Measurements from ENCODE around the gene NYAP1.
"Not testable (repeated sequence)": the region's sequence is repeated elsewhere in the genome, so short reads cannot be mapped to it uniquely, and the experiment has no call there.

The NYAP1 gene

DNA sequence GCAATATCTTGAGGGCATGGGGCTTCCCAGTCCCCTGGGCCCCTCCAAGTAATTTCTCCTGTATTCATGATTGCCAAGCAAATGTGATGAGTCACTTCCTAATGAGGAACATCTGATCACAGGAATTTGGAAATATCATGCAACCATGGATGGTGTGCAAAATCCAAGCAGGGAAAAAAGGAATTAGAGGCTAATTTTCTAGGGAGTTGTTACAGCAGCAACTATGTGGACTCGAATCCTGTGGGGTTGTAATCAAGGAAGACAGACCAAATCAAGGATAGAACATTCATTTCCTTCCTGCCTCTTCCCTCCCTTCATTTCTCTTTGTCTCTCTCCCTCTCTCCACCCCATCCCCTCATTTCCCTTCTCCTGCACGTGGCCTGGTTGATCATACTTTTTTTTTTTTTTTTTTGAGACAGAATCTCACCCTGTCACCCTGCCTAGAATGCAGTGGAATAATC is 31.4 kb downstream of the NYAP1 start:
- no peak for DNase-seq

GRCh38 chr7:100516135-100516812 is 32.5 kb downstream of the NYAP1 start:
- peak; percentile 63 for DNase-seq

GRCh38 chr7:100517305-100517704 is 33.6 kb downstream of the NYAP1 start:
- DNase-seq, result no peak

- DNase-seq, result no peak
Measured at GRCh38 chr7:100519580-100519979, 35.9 kb downstream of the NYAP1 start.

- no peak for DNase-seq
Measured at GRCh38 chr7:100520138-100520537, 36.4 kb downstream of the NYAP1 start.

DNA sequence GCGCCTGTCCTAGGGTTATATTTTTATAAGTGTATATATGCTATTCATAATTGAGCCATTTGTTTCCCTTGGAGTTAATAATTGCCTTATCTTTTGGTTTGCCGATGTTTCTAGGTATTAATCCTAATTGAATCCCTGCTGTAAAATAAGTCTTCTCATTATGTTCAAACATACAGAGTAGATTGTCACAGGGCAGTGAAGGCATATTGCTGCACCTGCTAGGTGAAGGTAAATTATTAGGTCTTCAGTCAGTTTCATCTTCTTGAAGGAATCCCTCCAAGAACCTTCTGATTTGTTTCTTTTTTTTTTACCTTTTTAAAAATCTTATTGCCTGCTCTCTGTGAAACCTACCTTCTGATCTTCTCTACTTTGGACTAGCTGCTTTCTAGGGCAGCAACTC is 37.3 kb downstream of the NYAP1 start:
- no peak for DNase-seq

- not testable (repeated sequence) for DNase-seq
Measured at GRCh38 chr7:100521909-100522593, 38.3 kb downstream of the NYAP1 start.

- DNase-seq, result not testable (repeated sequence)
Measured at GRCh38 chr7:100523192-100523591, 39.5 kb downstream of the NYAP1 start.

DNA sequence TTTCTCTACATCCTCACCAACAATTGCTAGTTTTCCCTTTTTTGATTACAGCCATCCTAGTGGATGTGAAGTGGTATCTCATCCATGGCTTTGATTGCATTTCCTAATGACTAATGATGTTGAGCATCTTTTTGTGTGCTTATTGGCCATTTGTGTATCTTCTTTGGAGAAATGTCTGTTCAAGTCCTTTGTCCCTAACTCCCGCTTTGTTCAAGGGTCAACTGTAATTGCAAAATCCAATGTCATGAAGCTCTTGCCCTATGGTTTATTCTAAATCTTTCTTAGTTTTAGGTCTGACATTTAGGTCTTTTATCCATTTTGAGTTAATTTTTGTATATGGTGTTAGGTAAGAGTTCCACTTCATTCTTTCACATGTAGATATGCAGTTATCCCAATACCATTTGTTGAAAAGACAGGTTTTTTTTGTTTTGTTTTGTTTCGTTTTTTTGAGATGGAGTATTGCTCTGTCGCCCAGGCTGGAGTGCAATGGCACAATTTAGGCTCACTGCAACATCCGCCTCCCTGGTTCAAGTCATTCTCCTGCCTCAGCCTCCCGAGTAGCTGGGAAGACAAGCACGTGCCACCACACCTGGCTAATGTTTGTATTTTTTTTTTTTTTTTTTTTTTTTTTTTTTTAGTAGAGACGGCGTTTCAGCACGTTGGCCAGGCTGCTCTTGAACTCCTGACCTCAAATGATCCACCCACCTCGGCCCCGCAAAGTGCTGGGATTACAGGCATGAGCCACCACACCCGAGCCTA is 44.6 kb downstream of the NYAP1 start:
- DNase-seq, result not testable (repeated sequence)

- DNase-seq, result no peak
Measured at GRCh38 chr7:100532165-100533022, 48.7 kb downstream of the NYAP1 start.

GRCh38 chr7:100535982-100536381 is 52.3 kb downstream of the NYAP1 start:
- not testable (repeated sequence) for DNase-seq

- not testable (repeated sequence) for DNase-seq
Measured at GRCh38 chr7:100536695-100537094, 53.0 kb downstream of the NYAP1 start.

- DNase-seq, result no peak
Measured at GRCh38 chr7:100538348-100538653, 54.6 kb downstream of the NYAP1 start.

- peak; percentile 100 for DNase-seq
Measured at GRCh38 chr7:100538654-100539435, 55.1 kb downstream of the NYAP1 start, which contains the start of gene AGFG2. TSS of gene AGFG2 (plus strand) at chr7:100539203. CDS start at chr7:100539347, 144 bp downstream.

- no peak for DNase-seq
Measured at GRCh38 chr7:100539436-100540006, 55.8 kb downstream of the NYAP1 start.

DNA sequence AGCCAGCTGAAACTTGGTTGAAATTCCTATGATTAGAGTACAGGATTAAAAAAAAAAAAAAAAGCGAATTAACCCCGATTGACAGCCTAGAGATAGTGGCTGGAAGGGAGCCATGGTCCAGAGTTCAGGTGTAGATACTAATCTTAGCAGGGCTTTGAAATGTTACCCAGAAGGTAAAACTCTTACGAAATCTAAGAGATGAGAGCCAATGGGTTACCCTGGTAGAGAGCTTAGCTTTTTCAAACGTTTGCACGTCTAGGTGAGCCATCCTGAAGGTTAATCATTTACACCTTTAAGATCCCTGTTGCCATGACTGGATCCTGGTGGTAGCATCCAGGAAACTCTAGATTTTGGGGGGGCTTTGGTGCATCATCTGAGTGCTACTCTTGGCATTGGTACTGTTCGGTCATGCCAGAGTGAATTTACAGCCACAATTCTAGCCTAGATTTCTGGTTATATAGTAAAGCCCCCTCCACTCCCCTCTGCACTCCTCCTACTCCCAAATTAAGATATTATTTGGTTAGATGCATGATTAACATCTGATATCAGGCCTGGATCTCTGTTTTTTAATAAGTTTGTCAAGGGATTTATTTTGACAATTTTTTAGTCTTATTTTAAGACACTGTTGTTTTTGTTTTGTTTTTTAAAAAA is 56.5 kb downstream of the NYAP1 start:
- DNase-seq, result no peak

GRCh38 chr7:100541309-100541708 is 57.6 kb downstream of the NYAP1 start:
- not testable (repeated sequence) for DNase-seq

- DNase-seq, result no peak
Measured at GRCh38 chr7:100543586-100543985, 59.9 kb downstream of the NYAP1 start.

- no peak for DNase-seq
Measured at GRCh38 chr7:100544386-100544785, 60.7 kb downstream of the NYAP1 start.
